A549 (cell line): ENCODE data around the gene RSBN1.

Experiments used
- CTCF ChIP-seq: fragments of >200 bp; sonication (Bioruptor Twin); formaldehyde crosslinking; IDR thresholded peaks from 3 replicates; pipeline ENCODE4 v1.5.1; 2016
- REST ChIP-seq: fragments of 200-600 bp; sonication (generic); IDR thresholded peaks from 2 replicates; pipeline ENCODE4 v1.6.1; 2016; ENCODE audit warnings: antibody characterized with exemption, mild to moderate bottlenecking, moderate library complexity
- USF2 ChIP-seq: fragments of 450-650 bp; IDR thresholded peaks from 2 replicates; pipeline ENCODE4 v1.6.1; 2014; ENCODE audit warnings: antibody characterized with exemption
- ZSCAN20 ChIP-seq: fragments of 250-450 bp; sonication (Bioruptor Pico); IDR thresholded peaks from 2 replicates; pipeline ENCODE4 v1.8.0; 2022; ENCODE audit warnings: mild to moderate bottlenecking, moderate library complexity

- no peak for TF ChIP-seq REST
- no peak for TF ChIP-seq ZSCAN20 (CRISPR knock-in tag)
- no peak for TF ChIP-seq USF2
- no peak for TF ChIP-seq CTCF
Measured at GRCh38 chr1:113860891-113861290, 48.6 kb upstream of the RSBN1 start.
